ENCODE data around the gene METTL3. TPM values are rescaled to one million over a fixed set of nuclear protein-coding genes. Genes with fewer than 3 reads are reported as not detected.

The METTL3 gene
- total and polyA plus RNA-seq, 2 of the 4 experiments (the other 2 are of a cell fraction), result 90.6 to 109 TPM

- intact Hi-C loops (cut with micrococcal nuclease) (loop anchor here (5.0 kb wide), 1 partner anchor 43 kb away; no protein-coding TSS in a partner anchor), in situ Hi-C loops (cut with MboI; ENCODE audit: low sequenced_read_pairs) (no loop called here)
- no peak overlapping the region for H3K4me2 ChIP-seq (ENCODE audit: low read depth, low read length)
These were observed 3.2 kb upstream of the METTL3 start for GRCh38 chr14:21514341-21514740.

More at GRCh38 chr14:21514341-21514740, 3.2 kb upstream of the METTL3 start:
- Histone ChIP-seq H2BK5ac (ENCODE audit: low read depth, low read length, poor library complexity, severe bottlenecking) (no peak overlapping the region), H3K36me3 (ENCODE audit: control insufficient read depth, insufficient read depth, low read length) (no peaks in the 10 kb centered on the region), H2AK9ac (replicated peaks; ENCODE audit: low read depth, low read length, poor library complexity) (no peak overlapping the region), H3K4ac (ENCODE audit: low read depth, low read length) (no peak overlapping the region), H2AK5ac (ENCODE audit: low read depth, low read length) (no peak overlapping the region), H2AFZ (replicated peaks; ENCODE audit: low read length, poor library complexity) (no peak overlapping the region), H3K4me1 (ENCODE audit: control insufficient read depth, insufficient read depth, low read length) (no peaks in the 10 kb centered on the region), H3K14ac (replicated peaks; ENCODE audit: low read depth, low read length) (no peak overlapping the region), H3K23ac (ENCODE audit: low read depth, low read length) (no peak overlapping the region), H3K9ac (ENCODE audit: low read depth, low read length) (no peak overlapping the region), H4K8ac (ENCODE audit: low read depth in 2 of 2, low read length in 2 of 2) (no peak overlapping the region), H3K18ac (ENCODE audit: low read depth, low read length) (no peak overlapping the region), H3K4me3 (ENCODE audit: insufficient read depth, low read depth, low read length) (no peak overlapping the region), H3K56ac (ENCODE audit: extremely low read depth, insufficient read depth, low read length) (no peak overlapping the region), H3K9me1 (ENCODE audit: insufficient read depth, low read length) (no peaks in the 10 kb centered on the region), H4K20me1 (ENCODE audit: insufficient read depth, low read length) (no peaks in the 10 kb centered on the region), H3K27me3 (ENCODE audit: control insufficient read depth, insufficient read depth, low read length) (no peaks in the 10 kb centered on the region), H3K79me1 (ENCODE audit: low read depth in 1 of 2, low read length in 2 of 2) (peaks cover 10 to 16% of the 10 kb centered on the region in 2 experiments), H4K91ac (ENCODE audit: insufficient read depth, low read depth, low read length) (no peak overlapping the region), H3K27ac (ENCODE audit: insufficient read depth, low read length) (no peak overlapping the region), H2BK15ac (ENCODE audit: low read depth, low read length) (no peak overlapping the region), H4K5ac (ENCODE audit: low read depth, low read length) (no peak overlapping the region), H3K9me3 (ENCODE audit: control insufficient read depth, insufficient read depth, low read length) (no peaks in the 10 kb centered on the region), H2BK20ac (ENCODE audit: low read depth, low read length) (no peak overlapping the region), H2BK120ac (ENCODE audit: low read depth, low read length) (no peak overlapping the region)
- ChIA-PET POLR2A (ENCODE audit: unreplicated experiment) (no interaction called here), CTCF (no interaction called here)
- BruUV-seq (replicated peaks), result no TSS peak
- TF ChIP-seq RFX5 (IDR thresholded peaks at IDR 0.05; ENCODE audit: low read depth, low read length) (no peak), CEBPB (IDR thresholded peaks at IDR 0.05; ENCODE audit: low read depth, low read length) (no peak), MAFK (IDR thresholded peaks at IDR 0.05; ENCODE audit: low read depth, low read length) (no peak)
- dilution Hi-C loops (cut with HindIII; ENCODE audit: low sequenced_read_pairs, unreplicated experiment), result no loop called here
- ATAC-seq (ENCODE audit: low read depth) (no peak), DNase-seq (no peak)
- WGBS, 2 experiments (ENCODE audit: extremely low coverage in 2 of 2, insufficient read length in 1 of 2), result 100% methylated on average over 1 of the region's 1 CpG; no CpG with 5 or more reads in 1 of the 2 experiments
